Measurements from ENCODE around the gene PRDM16. TPM values are rescaled to one million over a fixed set of nuclear protein-coding genes. Genes with fewer than 3 reads are reported as not detected.

PRDM16 gene
- total and polyA plus RNA-seq, 2 of the 13 experiments (the other 11 are each of a cell fraction or from before 2014, with no cell fraction given): 0.15 to 0.81 TPM

- TF ChIP-seq ZFP37 (CRISPR knock-in tag; IDR thresholded peaks at IDR 0.05; ENCODE audit: borderline replicate concordance): no peak
- no peak for TF ChIP-seq TMF1 (CRISPR knock-in tag; IDR thresholded peaks at IDR 0.05; ENCODE audit: low read depth)
- TF ChIP-seq SETDB1 (CRISPR knock-in tag; IDR thresholded peaks at IDR 0.05; ENCODE audit: borderline replicate concordance): no peak
- no peak for TF ChIP-seq SRSF9 (IDR thresholded peaks at IDR 0.05; ENCODE audit: borderline replicate concordance, insufficient read depth, low read depth, low read length, poor library complexity, severe bottlenecking)
- TF ChIP-seq MTA3 (CRISPR knock-in tag; IDR thresholded peaks at IDR 0.05): no peak
- TF ChIP-seq ZNF430 (CRISPR knock-in tag; IDR thresholded peaks at IDR 0.05): no peak
- 0 out of 2 replicates have a peak, but pooled peaks have one; percentile 30 for TF ChIP-seq ZNF564 (CRISPR knock-in tag; IDR thresholded peaks at IDR 0.05)
- TF ChIP-seq ZNF629 (CRISPR knock-in tag; conservative IDR thresholded peaks at IDR 0.05): peak; percentile 70
- no peak for TF ChIP-seq ZNF839 (CRISPR knock-in tag; IDR thresholded peaks at IDR 0.05; ENCODE audit: borderline replicate concordance)
Observed at GRCh38 chr1:3121401-3122210, 52.6 kb downstream of the PRDM16 start (continued).

- FAIRE-seq: no peak
- H3K4me3 ChIP-seq (replicated peaks in 1 of 3; ENCODE audit: insufficient read depth in 1 of 3, low read depth in 2 of 3, low read length in 3 of 3): no peak overlapping the region
- CTCF ChIA-PET (ENCODE audit: low intra/inter-chr PET ratio, low total read pairs): no interaction called here
- no peaks in the 10 kb centered on the region for H3K79me2 ChIP-seq (ENCODE audit: insufficient read depth, low read length)
- WGBS (ENCODE audit: low lambda C conversion rate): 73% methylated on average over 12 of the region's 12 CpGs
- H3K9me3 ChIP-seq (ENCODE audit: low read length): no peaks in the 10 kb centered on the region
- H3K4me1 ChIP-seq (ENCODE audit: insufficient read depth, low read length): peaks cover 43% of the 10 kb centered on the region
- intact Hi-C loops (cut with micrococcal nuclease; ENCODE audit: unreplicated experiment) (no loop called here), in situ Hi-C loops (cut with HindIII; ENCODE audit: extremely low pct_ligation_motif_present, low pct_unique_long_range_greater_than_20kb) (no loop called here)
- H3K27ac ChIP-seq (ENCODE audit: extremely low read length, insufficient read depth, low read length): no peak overlapping the region
- H3K9ac ChIP-seq (ENCODE audit: insufficient read depth, low read depth, low read length): no peak overlapping the region
- POLR2A ChIA-PET: no interaction called here
- no peaks in the 10 kb centered on the region for H3K36me3 ChIP-seq (replicated peaks in 1 of 2; ENCODE audit: control insufficient read depth in 1 of 2, insufficient read depth in 2 of 2, low read length in 2 of 2)
- DNase-seq (ENCODE audit: low spot score): no peak
- no TSS peak for BruUV-seq (replicated peaks)
- H4K20me1 ChIP-seq (ENCODE audit: insufficient read depth, low read length): no peaks in the 10 kb centered on the region
- H3K4me2 ChIP-seq (ENCODE audit: low read depth, low read length): no peak overlapping the region
- peaks cover 5 to 12% of the 10 kb centered on the region in 2 experiments; a peak in 1 of 5 replicates for H3K27me3 ChIP-seq (ENCODE audit: control insufficient read depth in 1 of 2, insufficient read depth in 2 of 2, low read length in 2 of 2)
- no peak overlapping the region for H2AFZ ChIP-seq (ENCODE audit: low read length)
- ATAC-seq: no peak
- TF ChIP-seq GABPA (IDR thresholded peaks at IDR 0.05; ENCODE audit: low read depth, low read length) (no peak), GABPA (CRISPR knock-in tag; IDR thresholded peaks at IDR 0.05; ENCODE audit: low read depth) (no peak), NFKBIZ (CRISPR knock-in tag; IDR thresholded peaks at IDR 0.05) (no peak), CENPX (CRISPR knock-in tag; IDR thresholded peaks at IDR 0.05) (no peak), GZF1 (CRISPR knock-in tag; IDR thresholded peaks at IDR 0.05) (no peak), KDM4B (CRISPR knock-in tag; IDR thresholded peaks at IDR 0.05) (no peak), THAP11 (CRISPR knock-in tag; IDR thresholded peaks at IDR 0.05) (no peak), GATAD1 (CRISPR knock-in tag; IDR thresholded peaks at IDR 0.05) (no peak), ZBTB25 (CRISPR knock-in tag; IDR thresholded peaks at IDR 0.05) (no peak), PLSCR1 (CRISPR knock-in tag; IDR thresholded peaks at IDR 0.05; ENCODE audit: borderline replicate concordance) (no peak), MXD4 (CRISPR knock-in tag; IDR thresholded peaks at IDR 0.05) (no peak), LBX2 (CRISPR knock-in tag; IDR thresholded peaks at IDR 0.05; ENCODE audit: borderline replicate concordance) (no peak), ZNF749 (CRISPR knock-in tag; IDR thresholded peaks at IDR 0.05; ENCODE audit: borderline replicate concordance) (no peak), ZNF205 (CRISPR knock-in tag; IDR thresholded peaks at IDR 0.05) (no peak), SPEN (CRISPR knock-in tag; IDR thresholded peaks at IDR 0.05; ENCODE audit: low read depth) (no peak)
Observed at GRCh38 chr1:3122311-3122710, 53.3 kb downstream of the PRDM16 start.
